OCI-LY3 (cell line): ENCODE results near the gene ZNF764.

Experiments
- EZH2phosphoT487 ChIP-seq: fragments of 200-600 bp; shearing (Covaris generic); IDR thresholded peaks from 2 replicates; pipeline ENCODE4 v1.6.1; 2018; ENCODE audit warnings: antibody characterized with exemption, mixed run types, low read depth
- TF ChIP-seq, protein P1 (sequence below): fragments of 200-600, 300-600 bp; sonication (generic); IDR thresholded peaks from 2 replicates; pipeline ENCODE4 v1.5.1; 2014; ENCODE audit warnings: antibody characterized with exemption, low read length, low read depth

DNA sequence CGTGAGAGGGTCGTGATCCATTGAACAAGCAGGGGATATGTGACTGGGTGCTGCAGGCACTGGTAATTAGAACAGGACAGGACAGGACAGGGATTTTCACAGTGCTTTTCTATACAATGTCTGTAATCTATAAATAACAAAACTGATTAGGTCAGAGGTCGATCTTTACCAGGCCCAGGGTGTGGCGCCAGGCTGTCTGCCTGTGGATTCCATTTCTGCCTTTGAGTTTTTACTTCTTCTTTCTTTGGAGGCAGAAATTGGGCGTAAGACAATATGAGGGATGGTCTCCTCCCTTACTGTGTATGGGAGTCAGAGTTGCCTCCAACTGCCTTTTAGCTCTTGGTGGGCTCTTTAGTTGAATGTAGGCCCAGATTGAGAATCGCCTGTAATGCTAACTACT, 1.5 kb upstream of the ZNF764 start:
- TF ChIP-seq, protein P1, sequence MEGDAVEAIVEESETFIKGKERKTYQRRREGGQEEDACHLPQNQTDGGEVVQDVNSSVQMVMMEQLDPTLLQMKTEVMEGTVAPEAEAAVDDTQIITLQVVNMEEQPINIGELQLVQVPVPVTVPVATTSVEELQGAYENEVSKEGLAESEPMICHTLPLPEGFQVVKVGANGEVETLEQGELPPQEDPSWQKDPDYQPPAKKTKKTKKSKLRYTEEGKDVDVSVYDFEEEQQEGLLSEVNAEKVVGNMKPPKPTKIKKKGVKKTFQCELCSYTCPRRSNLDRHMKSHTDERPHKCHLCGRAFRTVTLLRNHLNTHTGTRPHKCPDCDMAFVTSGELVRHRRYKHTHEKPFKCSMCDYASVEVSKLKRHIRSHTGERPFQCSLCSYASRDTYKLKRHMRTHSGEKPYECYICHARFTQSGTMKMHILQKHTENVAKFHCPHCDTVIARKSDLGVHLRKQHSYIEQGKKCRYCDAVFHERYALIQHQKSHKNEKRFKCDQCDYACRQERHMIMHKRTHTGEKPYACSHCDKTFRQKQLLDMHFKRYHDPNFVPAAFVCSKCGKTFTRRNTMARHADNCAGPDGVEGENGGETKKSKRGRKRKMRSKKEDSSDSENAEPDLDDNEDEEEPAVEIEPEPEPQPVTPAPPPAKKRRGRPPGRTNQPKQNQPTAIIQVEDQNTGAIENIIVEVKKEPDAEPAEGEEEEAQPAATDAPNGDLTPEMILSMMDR: no peak
- TF ChIP-seq EZH2phosphoT487: no peak
